HG03103 (cell line): ENCODE data around the gene TMEM45A.

ENCODE experiments used
- ATAC-seq: cut with Tn5 transposase; IDR thresholded peaks from one replicate; pipeline ENCODE4 v1.9.1; 2021; ENCODE audit warnings: low read depth; ENCODE audit not compliant: unreplicated experiment

TMEM45A gene

DNA sequence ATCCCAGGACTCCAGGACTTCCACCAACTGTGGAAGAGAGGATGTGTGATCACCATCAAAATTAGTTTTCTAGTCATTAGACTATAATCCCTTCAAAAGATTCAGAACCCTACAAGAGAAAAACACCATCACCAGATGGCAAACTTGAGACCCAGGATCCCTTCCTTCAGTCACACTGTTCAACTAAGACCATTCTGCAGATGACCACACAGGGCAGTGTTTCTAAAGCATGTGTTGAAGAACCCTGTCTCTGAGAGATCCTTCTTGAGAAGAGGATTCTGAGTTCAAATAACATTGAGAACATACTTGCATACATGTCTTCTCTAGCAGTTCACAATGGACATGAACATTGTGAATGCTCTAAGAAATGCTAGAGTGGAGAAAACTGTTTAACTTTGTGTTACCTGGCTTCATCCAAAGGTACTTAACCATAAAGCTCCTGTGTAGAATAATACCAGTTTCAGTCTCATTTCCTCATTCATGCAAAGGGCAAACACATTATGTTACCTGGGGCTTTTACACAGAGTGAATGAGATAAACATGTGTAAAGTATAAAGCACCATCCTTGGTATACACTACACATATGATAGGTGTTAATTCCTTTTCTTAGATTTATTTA lies 114.6 kb downstream of the TMEM45A start:
- ATAC-seq, result peak; percentile 84

GRCh38 chr3:100609305-100609704 lies 116.9 kb downstream of the TMEM45A start, which contains the start of gene ADGRG7:
Gene ADGRG7 (plus strand): TSS chr3:100609601. CDS start chr3:100609857, 256 bp downstream.
- no peak for ATAC-seq

DNA sequence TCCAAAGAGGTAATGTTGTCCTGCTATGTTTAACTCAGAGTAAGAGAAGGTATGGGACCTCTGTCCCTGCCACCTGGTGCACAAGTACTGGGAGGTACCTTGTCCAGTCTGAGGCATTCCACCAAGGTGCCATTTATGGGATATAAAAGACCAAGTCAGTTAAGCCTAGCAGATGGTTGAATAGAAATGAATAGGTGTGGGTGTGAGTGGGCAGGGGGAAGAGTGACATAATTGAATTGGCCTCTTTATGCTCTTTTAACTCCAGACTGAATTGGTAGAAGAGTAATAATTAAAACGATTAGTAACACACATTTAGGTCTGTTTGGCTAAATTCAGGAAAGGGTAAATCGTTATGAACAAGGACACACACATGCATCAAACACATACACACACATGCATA lies 117.5 kb downstream of the TMEM45A start:
- ATAC-seq, result no peak

DNA sequence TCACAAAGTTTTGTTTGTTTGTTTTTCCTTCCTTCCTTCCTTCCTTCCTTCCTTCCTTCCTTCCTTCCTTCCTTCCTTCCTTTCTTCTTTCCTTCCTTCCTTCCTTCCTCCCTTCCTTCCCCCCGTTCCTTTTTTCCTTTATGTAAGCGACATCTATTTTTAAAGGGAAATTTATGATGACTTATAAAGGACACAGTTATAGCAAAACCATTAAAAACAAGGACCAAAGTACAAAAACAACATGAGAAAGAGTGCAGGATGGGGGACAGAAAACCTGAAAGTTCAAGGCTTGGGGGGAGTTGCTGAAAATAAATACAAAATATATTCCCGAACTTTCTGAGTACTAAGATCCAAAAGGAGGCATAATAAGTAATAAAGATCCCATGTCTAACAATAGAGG lies 118.8 kb downstream of the TMEM45A start:
- ATAC-seq, result no peak

GRCh38 chr3:100613721-100614390 lies 121.4 kb downstream of the TMEM45A start:
- ATAC-seq, result no peak

DNA sequence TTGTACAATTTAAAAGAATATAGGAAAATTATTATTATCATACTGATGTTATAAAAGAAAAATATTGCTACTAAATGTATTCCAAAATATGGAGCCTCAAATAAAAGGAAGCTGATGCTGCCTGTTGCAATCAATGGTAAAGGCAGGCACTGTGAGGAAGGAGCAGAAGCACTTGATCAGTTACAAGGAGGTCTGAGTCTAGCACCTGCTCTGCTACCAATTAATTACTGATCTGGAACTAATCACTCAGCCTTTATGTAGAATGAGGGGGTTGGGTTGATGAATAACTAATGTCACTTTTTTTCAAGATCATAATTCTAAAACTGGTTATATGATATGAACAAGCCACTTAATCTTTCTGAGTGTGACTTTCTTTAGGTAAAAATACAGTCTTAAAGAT lies 122.5 kb downstream of the TMEM45A start:
- ATAC-seq, result no peak

DNA sequence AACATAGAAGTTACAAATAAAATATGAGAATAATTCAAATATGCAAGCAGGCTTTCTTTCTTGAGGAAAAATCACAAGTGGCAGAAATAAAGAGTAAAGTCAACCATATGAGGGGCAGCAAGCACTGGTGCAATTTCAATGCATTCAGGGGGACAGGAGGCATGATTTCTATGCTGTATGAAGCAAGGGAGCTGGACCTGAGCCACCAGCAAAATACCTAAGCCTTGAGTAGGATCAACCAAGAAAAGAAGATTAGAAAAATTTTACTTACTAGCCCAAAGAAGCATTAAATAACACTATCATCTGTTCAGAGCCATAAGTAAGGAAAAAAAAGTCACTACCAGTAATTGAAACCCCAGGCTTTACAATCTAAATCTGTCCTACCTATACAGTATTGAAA lies 123.3 kb downstream of the TMEM45A start:
- no peak for ATAC-seq

DNA sequence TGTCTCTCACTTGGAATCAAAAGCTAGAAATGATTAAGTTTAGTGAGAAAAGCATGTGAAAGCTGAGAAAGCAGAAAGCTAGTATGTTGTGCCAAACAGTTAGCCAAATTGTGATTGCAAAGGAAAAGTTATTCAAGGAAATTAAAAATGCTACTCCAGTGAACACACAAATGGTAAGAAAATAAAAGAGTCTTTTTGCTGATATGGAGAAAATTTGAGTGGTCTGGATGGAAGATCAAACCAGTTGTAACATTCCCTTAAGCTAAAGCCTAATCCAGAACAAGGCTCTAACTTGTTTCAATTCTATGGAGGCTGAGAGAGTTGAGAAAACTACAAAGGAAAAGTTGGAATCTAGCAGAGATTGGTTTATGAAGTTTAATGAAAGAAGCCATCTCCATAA lies 128.8 kb downstream of the TMEM45A start:
- ATAC-seq, result no peak
